HG03103 (cell line): Measurements from ENCODE around the gene ZC3H11A.
"Not testable (repeated sequence)": the region's sequence is repeated elsewhere in the genome, so short reads cannot be mapped to it uniquely, and the experiment has no call there.

Experiments
- ATAC-seq: cut with Tn5 transposase; IDR thresholded peaks from one replicate; pipeline ENCODE4 v1.9.1; 2021; ENCODE audit warnings: low read depth; ENCODE audit not compliant: unreplicated experiment

ZC3H11A gene

DNA sequence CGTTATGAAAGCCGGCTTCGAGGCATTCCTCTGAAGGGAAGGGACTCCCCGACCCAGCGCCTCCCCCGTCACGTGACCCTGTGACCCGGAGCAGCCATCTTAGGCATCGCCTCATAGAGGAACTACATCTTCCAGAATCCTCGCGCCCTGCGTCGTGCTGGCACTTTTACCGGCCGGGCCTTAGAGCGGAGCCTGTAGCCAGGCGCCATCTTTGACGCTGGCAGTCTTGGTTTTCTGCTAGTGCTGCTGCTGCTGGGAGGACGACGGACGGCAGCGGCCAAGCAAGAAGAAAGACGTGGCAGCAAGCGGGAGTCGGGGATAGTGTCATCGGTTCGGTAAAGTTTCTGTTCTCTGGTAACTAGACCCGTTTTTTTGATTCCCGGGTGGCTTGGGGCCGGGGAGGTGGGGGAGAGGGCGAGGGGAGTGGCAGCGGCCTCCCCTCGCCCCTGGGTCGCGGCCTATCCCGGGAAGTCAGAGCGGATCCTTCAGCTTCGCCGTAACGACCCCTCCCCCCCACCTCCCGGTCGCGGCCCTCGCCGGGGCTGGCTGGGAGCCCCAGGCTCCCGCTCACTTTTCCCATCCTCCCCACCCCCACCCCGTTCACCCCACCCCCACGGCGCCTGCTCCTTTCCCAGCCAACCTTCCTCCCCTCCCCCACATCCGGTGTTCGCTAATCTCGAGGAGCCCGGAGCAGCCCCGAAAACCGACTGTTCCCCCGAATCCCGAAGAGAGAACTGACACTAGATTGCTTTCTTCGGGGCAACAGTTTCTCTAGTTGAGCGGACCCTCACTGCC is at the start of gene ZC3H11A, which contains the start of gene ZBED6:
TSS of gene ZC3H11A (plus strand) at position 183 of the 795 bp plus-strand sequence. CDS start 21,448 bp downstream, outside the sequence.
TSS of gene ZBED6 (plus strand) at position 183 of the 795 bp plus-strand sequence. CDS start 1,900 bp downstream, outside the sequence.
- ATAC-seq: peak; percentile 97

DNA sequence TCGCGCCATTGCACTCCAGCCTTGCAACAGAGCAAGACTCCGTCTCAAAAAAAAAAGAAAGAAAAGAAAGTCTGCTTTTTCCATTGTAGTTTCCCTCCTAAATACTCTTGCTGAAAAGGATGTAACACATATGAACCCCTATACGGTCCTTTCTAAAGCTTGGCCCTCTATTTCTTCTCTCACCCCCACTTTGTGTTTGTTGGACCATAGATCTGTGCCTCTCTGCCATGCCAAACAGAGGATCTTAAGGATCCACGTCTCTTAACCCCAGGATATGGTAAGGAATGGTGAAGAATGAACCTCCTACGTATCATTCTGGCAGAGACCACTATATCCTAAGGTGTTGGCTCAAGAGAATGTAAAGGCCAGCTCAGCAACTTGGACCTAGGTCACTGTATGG is 49.1 kb upstream of the ZC3H11A start:
- ATAC-seq: no peak

DNA sequence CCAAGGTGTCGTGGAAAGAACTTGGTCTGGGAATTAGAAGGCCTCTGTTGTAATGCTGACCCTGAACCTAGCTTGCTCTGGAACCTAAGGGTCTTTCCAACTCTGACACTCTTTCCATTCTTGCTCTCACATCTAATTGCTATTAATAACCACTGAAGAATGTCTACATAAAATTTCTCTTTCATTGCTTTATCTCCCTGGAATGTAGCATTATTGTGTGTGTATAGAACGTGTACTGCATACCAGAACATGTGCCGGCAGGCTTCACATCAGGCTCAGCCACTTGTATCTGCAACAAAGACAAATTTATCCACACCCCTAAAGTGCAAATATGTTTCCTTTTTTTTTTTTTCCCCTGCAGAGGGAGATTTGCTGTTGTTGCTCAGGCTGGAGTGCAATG is 44.4 kb upstream of the ZC3H11A start:
- ATAC-seq: no peak

DNA sequence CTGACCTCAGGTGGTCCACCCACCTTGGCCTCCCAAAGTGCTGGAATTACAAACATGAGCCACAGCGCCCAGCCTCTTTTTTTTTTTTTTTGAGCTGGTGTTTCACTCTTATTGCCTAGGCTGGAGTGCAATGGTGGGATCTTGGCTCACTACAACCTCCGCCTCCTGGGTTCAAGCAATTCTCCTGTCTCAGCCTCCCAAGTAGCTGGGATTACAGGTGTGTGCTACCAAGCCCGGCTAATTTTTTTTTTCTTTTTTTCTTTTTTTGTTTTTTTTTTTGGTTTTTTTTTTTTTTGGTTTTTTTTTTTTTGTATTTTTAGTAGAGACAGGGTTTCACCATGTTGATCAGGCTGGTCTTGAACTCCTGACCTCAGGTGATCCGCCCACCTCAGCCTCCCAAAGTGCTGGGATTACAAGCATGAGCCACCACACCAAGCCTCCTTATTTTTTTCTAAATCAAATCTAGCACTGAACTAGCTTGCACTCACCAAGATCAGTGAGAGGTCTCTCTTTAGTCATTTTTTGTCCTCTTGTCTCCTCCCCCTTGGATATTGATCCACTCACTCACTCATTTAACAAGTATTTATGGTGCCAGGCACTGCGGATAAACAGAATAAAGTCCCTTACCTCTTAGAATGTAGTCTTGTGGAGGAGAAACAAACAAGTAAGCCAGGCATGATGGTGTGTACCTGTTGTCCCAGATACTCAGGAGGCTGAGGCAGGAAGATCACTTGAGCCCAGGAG is 43.6 kb upstream of the ZC3H11A start:
- ATAC-seq: not testable (repeated sequence)

DNA sequence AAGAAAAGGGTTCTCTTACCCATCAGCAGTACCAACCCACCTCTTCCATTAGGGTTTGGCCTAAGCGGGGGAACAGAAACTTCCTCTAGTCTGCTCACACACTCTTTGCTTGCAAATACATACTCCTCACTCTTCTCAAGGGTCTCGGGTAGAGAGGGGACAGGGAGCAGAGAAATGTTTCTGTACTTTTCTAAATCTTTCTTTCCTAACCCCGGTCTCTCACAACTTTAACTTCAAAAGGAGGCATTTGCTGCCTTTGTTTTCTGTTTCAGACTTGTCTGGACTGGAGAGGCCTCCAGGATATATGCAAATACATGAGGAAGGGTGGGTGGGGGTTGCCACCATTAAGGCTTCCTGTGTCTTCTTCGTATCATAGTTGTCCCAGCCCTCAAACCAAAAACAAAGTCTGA is 41.0 kb upstream of the ZC3H11A start:
- ATAC-seq: peak; percentile 65

DNA sequence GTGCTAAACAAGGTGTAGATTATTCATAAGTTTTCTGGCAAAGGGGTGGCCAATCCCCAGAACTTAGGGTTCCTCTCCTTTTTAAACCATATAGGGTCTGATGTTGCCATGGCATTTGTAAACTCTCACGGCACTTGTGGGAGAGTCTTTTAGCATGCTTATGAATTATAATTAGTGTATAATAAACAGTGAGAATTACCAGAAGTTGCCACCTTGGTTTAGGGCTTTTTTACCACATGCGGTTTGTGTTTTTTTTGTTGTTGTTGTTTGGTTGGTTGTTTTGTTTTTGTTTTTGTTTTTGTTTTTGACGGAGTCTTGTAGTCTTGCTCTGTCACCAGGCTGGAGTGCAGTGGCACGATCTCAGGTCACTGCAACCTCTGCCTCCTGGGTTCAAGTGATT is 39.4 kb upstream of the ZC3H11A start:
- ATAC-seq: no peak

DNA sequence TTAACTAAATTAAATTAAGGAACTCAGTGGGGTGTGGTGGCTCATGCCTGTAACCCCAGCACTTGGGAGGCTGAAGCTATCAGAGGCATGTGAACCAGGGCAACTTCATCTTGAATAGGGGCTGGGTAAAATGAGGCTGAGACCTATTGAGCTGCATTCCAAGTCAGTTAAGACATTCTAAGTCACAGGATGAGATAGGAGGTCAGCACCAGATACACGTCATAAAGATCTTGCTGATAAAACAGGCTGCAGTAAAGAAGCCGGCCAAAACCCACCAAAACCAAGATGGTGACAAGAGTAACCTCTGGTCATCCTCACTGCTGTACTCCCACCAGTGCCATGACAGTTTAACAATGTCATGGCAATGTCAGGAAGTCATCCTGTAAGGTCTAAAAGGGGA is 36.7 kb upstream of the ZC3H11A start:
- not testable (repeated sequence) for ATAC-seq

DNA sequence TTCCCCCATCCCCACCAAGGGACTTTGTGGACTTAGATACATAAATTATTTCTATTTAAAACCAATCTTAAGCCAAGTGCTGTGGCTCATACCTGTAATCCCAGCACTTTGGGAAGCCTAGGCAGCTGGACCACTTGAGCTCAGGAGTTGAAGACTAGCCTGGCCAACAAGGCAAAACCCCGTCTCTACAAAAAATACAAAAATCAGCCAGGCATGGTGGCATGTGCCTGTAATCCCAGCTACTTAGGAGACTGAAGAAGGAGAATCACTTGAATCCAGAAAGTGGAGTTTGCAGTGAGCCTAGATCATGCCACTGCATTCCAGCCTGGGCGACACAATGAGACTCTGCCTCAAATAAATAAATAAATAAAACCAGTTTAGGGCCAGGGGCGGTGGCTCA is 34.9 kb upstream of the ZC3H11A start:
- ATAC-seq: no peak

DNA sequence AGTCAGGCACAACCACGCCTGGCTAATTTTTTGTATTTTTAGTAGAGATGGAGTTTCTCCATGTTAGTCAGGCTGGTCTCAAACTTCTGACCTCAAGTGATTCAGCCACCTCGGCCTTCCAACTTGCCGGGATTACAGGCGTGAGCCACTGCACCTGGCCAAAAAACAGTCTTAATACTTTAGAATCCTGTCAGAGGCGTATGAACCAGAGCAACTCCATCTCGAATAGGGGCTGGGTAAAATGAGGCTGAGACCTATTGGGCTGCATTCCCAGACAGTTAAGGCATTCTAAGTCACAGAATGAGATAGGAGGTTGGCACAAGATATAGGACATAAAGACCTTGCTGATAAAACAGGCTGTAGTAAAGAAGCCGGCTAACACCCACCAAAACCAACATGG is 33.5 kb upstream of the ZC3H11A start:
- not testable (repeated sequence) for ATAC-seq

DNA sequence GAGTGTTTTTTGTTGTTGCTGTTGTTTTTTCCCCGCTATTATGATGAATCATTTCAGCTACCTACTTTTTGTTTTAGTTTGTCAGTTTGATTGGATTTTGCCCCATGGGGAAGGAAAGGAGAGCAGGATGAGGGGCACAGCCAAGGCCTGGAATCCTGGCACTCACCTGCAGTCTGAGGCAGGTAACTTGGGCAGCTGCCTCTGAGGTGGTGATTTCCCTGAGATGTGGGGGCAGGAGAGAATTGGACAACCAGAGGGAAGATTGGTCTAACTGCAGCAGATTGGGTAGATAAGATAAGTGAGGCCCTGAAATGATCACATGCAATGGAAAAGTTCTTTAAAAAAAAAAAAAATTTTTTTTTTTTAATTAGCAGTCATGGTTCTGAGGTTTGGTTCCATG is 31.9 kb upstream of the ZC3H11A start:
- ATAC-seq: no peak

DNA sequence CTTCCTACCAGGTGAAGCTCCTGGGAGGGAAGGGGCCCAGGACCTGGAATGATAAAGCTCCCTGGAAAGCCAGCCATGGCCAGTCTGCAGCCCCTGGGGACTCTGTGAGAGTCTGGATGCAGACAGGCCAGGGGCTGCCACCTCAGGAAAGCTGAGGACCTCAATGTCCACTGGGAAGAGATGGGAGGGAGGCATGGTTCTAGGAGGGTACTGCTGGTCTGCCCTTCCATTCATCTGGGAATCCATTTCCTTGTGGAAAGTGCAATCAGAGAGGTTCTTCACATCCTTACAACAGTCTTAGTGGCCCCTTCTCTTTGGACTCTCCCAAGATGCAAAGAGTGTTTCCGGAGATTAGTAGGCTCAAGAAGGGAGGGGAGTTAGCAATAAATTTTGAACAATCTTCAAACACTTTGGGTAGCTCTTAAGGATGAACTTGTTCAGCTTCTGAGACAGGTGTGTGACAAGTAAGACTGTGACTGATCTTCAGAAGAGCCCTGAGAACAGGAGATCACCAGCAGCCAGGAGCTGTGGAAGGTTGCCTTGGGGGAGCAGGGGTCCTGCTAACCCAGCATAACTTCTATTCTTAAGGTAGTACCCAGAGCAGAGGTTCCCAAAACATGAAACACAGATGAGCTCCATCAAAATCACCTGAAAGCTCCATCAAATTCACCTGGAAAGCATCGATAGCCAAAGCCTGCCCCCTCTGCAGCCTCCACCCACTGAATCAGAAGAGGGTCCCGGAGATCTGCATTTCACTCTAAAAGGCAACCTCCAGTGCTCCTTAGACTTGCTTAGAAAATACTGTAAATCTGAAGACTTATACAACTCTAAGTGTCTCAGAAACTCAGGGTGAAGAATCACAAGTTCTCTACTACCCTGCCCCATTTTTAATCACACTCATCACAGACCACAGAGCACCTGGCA is 31.1 kb upstream of the ZC3H11A start:
- peak; percentile 16 for ATAC-seq

DNA sequence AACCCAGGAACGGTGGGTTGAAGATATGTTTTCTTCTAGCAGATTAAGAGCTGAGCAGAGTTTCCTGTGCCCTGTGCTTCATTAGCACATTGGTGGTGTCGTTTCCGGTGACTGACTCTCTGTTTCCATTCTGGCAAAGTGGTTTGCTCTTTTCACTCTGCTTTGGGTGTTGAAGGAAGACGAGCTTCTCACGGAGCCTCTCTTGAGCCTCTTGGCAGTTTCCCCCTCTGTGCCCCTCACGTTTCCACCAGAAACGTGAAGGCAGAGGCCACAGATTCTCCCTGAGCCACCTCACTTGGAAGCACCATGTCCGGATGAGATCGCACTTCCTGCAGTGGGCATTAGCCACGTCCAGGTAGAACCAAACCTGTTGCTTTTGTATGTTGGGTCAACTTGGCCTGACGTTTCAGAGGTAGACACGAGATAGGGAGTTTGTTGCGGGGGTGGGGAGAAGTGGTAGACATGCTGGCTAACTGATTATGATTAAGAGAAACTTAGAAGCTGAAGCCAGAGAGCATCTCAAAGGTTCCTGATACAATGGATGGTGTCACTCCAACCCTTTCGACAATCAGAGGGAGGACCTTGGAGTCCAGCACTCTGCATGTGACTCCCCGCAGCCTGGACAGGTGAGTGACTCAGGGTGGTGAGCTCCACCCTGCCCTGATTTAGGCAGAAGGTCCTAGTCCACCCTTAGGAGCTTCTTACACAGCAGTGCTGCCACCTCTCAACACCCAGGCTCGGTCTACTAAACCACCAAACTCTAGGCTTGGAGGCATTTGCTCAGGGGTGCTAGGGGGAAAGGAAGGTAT is 30.2 kb upstream of the ZC3H11A start, which contains the start of gene LAX1:
TSS of gene LAX1 (plus strand) at position 155 of the 809 bp plus-strand sequence. CDS start at position 538, 383 bp downstream.
- peak; percentile 76 for ATAC-seq

DNA sequence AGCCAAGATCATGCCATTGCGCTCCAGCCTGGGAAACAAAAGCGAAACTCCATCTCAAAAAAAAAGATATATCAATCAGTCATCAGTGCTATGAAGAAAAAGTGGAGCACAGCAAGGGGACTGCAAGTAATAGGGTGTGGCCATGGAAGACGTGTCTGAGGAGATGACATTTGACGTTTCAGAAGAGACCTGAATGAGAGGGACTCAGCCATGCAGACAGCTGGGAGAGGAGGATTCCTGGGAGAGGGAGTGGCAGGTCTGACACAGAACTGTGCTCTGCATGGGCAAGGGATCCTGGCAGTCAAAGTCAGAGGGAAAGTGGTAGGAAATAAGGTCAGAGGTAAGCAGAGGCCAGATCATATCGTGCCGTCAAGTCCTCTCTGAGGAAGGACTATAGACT is 27.2 kb upstream of the ZC3H11A start:
- no peak for ATAC-seq

DNA sequence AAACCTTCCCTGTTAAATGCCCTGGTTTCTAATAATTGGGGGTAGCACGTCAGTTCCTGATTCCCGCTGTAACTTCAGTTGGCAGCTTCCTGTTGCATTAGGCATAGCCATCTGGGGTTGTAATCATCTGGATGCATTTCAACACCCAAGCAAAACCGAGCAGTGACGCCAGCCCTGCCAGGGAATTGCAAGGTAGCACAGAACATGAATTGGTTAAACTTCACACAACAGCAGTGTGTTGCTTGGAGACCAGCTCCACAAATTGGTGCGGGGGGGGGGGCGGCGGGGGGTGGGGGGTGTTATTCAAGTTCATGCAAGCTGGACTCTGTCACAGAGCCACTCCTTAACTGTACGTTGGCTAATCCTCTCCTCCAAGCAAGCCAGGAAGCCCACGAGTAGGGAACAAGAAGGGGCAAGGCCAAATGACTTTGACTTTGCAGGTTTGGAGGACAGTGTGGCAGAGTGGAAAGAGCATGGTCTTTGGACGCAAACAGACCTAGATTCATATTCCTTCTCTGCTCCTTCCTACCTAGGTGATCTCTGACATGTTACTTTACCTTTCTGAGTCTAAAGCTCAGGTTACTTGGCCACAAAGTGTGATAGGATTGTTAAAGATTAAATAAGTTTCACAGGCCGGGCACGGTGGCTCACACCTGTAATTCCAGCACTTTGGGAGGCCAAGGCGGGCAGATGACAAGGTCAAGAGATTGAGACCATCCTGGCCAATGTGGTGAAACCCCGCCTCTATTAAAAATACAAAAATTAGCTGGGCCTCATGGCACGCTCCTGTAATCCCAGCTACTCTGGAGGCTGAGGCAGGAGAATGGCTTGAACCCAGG is 25.7 kb upstream of the ZC3H11A start:
- ATAC-seq: no peak

DNA sequence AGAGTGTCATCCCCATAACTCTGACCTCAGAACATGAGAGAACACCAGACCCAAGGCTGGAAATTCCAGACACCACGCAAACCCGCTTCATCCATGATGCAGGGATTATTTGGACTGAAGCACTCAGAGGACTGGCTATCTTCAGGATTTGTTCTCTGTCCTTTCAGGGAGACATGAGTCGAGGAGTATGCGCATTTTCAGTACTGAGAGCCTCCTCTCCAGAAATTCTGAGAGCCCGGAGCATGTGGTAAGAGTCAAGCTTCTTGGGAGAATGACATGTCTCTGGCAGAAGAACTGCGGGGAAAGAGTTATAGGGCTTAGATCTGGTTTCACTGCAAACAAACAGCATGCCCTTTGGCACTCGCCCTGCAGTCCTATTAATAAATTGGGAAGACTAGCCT is 23.5 kb upstream of the ZC3H11A start:
- ATAC-seq: no peak

DNA sequence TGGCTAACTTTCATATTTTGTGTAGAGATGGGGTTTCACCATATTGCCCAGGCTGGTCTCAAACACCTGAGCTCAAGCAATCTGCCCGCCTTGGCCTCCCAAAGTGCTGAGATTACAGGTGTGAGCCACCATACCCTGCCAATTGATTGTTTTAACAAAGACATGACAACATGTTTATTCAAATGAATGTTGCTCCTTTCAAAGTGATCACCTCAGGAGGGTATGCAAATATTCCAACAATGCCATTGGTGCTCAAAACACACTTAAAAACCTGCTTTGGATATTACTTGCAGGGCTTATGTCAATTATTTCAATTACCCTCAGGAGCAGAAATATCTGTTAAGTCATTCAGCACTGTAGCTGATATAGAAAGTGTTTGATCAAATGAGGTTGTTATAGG is 22.6 kb upstream of the ZC3H11A start:
- no peak for ATAC-seq

DNA sequence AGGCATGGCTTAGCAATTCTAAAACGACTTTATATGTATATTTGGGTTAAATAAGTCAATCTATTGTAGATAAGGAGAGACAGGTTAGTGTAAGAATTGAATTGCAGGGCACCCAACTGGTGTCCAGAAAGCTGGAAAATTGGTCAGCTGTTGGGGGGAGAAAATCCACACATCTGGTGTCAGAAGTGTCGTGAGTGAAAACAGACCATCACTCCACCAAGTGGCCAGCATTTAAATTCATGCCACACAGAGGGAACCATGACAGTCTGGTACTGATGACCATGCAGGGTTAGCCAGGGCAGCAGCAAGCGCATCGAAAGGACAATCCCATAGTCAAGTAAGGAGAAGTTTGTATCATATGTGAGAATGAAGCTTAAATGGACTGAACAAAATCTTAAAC is 18.8 kb upstream of the ZC3H11A start:
- no peak for ATAC-seq

DNA sequence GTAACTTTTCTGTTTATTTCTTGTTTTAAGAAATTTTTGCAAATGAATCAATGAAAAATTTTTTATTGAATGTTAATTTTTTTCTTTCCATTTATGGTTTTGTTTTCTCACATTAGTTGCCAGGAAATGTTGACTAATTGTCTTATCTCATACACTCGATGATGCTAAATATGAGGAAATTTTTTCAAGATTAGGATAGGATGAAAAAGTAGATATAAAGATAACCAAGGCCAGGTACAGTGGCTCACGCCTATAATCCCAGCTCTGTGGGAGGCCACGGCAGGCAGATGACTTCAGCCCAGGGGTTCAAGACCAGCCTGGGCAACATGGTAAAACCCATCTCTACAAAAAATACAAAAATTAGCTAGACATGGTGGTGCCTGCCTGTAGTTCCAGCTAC is 17.8 kb upstream of the ZC3H11A start:
- ATAC-seq: no peak

DNA sequence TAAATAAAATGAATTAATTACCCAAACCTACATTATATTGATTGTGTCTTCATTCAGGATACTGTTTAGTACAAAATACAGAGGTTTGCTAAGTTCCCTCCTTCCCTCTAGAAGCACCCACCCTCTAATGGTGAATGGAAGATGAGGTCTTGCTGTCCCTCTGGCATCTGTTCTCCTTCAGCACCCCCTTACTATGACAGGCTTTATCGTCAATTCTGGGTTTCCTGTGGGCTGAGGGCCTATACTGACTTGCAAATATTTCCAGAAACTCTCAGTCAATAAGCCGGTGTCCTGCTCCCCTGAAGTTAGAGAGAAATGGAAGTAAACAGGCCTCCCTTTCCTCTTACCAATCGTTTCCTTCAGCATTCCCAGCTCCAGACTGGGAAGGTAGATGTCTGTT is 17.3 kb upstream of the ZC3H11A start:
- ATAC-seq: no peak
